8988T (cell line): Measurements from ENCODE around the gene CCM2.
"Not testable (repeated sequence)": the region's sequence is repeated elsewhere in the genome, so short reads cannot be mapped to it uniquely, and the experiment has no call there.

Experiments
- DNase-seq: peaks from one replicate; pipeline ENCODE4 v3.0.0; 2011

CCM2 gene

DNA sequence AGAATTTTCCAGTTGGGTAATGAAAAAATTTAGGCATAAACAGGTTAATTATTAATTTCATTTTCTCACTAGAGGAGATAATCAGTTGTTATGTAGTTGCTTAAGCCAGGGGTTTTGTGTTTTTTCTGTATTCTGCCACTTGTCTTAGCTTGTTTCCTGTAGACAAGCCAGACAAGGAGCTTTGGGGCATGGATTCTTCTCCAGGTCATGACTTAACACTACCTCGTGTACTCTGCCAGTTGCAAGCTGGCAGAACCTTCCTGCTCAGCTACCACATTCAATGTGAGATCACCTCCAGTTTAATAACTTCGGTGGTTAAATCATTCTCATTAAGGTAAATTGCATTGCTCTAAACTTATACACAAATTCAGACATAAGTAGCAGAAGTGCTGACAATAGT lies 1.8 kb downstream of the CCM2 start:
- no peak for DNase-seq

DNA sequence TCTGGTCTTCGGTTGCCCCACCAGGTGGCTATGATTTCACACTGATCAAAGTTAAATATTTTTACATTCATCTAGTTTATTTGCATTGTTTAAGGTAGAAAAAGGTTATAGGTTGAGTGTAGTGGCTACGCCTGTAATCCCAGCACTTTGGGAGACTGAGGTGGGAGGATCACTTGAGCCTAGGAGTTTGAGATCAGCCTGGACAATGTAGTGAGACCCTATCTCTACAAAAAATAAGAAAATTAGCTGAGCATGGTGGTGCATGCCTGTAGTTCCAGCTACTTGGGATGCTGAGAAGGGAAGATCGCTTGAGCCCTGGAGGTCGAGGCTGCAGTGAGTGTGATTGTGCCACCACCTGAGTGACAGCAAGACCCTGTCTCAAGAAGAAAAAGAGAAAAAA lies 3.8 kb downstream of the CCM2 start:
- DNase-seq: no peak

DNA sequence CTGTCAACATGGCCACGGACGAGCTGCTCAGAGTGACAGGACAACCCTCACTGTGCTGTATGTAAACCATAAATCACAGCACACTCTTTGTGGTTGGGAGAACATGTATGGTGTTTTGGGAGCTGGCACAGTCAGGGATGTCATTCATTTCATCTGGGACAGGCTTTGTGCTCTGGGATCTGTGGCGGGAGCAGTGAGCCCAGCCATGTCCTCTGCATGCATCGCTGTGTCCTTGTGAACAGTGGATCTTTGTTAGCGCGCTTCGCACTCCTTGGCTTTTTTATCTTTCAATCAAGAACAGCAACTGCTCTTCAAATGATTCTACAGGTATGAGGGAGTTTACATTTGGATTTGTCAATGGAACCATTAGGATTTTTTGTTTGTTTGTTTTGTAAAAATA lies 7.1 kb downstream of the CCM2 start:
- no peak for DNase-seq

DNA sequence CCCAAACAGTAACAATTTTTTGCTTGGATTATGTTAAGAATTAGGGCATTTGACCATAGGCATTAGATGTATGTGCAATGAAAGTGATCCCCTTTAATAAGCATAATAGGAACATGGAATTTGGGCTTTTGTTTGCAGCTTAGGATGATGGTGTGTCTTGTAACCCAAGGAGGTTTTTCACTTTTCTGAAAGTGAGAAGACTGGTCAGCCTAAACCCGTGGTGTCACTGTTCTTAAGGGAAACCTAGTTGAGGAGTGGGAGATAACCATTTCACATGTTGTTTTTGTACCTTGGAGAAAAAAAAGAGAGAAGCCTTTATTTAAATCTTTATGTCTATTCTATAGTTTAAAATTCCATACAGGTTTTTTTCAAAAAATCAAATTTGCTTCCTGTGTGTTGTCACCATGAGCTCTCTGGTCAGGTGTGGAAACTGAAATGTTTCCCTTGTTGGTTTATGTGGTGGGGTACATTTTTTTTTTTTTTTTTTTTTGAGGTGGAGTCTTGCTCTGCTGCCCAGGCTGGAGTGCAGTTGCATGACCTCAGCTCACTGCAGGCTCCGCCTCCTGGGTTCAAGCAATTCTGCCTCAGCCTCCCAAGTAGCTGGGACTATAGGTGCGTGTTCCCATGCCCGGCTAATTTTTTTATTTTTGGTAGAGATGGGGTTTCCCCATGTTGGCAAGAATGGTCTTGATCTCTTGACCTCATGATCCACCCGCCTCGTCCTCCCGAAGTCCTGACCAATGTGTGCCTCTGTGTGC lies 7.7 kb downstream of the CCM2 start:
- no peak for DNase-seq

DNA sequence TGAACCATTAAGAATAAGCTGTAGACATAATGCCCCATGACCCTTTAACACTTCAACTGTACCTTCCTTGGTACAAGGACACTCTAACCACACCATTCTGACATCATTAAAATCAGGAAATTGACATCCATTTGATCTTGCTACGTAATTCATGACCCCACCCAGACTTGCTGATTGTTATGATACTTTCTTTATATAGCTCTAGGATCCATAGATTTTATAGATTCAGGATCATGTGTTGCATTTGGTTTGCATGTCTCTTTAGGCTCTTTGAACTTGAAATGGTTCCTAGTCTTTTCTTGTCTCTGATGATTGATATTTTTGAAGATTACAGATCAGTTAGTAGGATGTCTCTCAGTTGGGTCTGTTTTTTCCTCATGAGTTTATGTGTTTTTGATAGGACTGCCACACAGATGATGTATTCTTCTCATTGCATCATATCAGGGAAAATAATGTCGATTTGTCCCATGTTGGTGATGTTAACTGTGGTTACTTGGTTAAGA lies 13.5 kb downstream of the CCM2 start:
- no peak for DNase-seq

DNA sequence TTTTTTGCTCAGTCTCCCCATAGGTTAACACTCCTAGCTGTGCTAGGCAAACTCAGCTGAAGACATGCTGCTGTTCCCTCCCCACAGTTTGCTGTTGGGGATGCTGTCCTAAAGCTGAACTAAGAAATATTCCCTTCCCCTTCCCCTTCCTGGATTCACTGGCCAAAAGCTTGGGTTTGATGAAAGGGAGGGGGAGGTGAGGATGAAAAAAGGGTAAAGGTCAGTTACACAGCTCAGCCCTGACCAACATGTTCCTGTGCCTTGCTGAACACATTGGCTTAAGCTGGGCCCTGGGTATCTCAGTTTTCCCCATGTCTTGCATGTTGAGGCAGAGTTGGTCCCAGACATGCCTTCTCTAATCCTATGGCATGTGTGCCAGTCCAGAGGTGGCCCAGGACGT lies 15.3 kb downstream of the CCM2 start:
- no peak for DNase-seq

DNA sequence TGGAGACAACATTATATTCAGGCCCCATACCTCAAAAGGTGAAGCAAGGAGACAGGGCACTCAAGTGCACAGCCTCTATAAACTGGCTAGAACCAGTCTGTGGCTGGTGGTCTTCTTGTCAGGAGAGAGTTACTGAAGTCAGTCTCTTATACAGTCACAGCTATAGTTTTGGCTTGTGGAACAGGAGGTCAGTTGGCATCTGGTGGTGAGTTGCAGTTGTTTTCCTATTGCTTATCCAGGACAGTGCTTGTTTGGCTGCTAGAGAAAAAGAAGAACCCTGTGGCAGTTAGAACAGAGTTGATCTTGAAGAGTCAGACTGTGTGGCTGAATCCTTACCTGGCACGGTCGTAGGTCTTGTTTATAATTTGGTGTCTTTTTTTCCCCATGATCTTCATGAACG lies 17.3 kb downstream of the CCM2 start:
- no peak for DNase-seq

DNA sequence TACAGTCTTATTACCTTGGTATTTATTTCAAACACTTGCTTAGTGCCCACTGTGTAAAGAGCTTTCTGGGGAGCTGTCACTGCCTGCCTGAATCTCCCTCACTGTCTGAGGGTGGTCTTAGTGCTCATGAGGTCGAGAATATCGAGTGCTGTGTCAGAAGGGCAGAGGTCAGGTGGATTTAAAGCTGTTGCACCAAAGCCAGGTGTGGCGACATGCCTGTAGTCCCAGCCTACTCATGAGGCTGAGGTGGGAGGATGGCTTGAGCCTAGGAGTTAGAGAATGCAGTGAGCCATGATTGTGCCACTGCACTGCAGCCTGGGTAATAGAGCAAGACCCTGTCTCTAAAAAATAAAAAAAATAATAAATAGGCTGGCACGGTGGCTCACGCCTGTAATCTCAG lies 20.9 kb downstream of the CCM2 start:
- DNase-seq: no peak

DNA sequence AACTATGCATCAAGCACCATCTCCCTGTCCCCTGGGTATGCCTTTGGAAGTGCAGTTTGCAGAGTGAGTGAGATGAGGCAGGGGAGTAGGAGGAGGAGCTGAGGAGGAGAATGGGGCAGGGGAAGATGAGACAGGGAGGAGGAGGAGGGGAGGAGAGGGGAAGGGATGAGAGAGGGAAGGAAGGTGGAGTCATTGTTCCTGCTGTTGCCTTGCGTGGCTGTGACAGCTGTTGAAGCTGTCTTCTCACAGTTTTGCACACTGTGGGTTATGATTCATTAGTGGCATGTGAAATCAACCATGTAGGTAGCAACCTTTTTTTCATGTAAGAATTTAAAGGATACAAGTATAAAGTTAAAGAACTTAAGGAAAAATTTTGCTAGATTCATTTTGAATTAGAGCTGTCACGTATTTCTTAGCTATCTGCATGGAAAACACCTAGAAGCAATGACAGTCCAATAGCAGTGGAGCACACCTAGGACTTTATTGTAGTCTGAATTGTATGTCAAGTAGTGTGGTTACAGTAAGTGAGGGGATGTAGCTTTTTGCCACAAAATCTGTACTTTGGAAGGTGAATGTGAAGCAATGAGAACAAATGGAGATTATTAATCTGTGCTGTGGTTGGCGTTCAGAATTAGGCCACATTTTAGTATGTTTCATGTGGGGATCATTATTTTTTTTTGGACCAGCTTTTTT lies 21.7 kb downstream of the CCM2 start:
- no peak for DNase-seq

DNA sequence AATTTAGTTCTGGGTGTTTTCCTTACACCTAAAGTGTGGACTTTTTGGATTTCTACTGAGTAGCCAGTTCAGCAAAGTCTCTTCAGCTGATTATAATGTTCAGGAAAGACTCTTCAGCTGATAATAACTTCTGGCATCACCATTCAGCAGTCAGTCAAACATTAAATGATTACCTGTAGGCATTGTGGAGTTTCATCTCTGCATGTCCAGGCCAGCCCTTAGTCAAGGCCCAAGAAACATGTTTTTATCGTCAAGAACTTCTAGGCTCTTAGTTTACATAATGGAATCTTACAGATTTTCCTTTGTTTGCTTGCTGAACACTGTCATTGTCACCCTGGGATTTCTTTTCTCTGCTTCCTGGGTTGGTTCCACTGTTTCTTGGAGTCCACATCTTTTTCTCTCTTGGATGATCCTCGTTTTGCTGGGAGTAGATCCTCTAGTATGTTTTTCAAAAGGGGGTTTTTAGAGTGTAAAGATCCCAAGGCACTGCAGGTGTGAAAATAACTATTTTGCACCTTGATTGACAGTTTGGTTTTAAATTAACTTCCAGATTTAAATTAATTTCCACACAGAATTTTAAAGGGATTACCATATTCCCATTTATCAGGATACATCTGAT lies 24.2 kb downstream of the CCM2 start:
- DNase-seq: no peak

DNA sequence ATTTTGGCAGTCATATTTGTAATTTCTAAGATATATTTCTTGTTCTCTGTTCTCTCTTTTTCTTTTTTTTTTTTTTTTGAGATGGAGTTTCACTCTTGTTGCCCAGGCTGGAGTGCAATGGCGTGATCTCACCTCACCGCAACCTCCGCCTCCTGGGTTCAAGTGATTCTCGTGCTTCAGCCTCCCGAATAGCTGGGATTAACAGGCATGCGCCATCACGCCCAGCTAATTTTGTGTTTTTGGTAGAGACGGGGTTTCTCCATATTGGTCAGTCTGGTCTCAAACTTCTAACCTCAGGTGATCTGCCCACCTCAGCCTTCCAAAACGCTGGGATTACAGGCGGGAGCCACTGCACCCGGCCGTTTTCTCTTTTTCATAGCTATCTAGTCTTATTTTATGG lies 25.5 kb downstream of the CCM2 start:
- DNase-seq: not testable (repeated sequence)

DNA sequence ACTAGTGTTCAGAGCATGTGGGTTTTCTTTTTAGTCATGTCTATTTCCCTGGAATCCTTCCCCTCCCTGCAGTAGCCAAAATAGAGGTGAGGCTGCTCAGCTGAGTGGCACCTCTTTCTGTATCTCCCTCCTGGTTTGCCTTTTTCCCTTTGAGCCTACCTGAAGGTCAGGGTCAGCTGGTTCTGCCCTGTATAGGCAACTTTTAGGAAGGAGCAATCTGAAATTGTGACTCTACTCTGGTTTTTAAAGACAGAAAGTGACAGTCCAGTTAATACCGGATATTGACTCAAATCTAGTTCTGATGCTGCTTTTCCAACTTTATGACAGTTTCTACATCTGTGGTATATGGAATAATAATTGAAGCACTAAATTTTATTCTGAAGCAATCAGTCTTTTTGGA lies 26.0 kb downstream of the CCM2 start:
- DNase-seq: no peak

DNA sequence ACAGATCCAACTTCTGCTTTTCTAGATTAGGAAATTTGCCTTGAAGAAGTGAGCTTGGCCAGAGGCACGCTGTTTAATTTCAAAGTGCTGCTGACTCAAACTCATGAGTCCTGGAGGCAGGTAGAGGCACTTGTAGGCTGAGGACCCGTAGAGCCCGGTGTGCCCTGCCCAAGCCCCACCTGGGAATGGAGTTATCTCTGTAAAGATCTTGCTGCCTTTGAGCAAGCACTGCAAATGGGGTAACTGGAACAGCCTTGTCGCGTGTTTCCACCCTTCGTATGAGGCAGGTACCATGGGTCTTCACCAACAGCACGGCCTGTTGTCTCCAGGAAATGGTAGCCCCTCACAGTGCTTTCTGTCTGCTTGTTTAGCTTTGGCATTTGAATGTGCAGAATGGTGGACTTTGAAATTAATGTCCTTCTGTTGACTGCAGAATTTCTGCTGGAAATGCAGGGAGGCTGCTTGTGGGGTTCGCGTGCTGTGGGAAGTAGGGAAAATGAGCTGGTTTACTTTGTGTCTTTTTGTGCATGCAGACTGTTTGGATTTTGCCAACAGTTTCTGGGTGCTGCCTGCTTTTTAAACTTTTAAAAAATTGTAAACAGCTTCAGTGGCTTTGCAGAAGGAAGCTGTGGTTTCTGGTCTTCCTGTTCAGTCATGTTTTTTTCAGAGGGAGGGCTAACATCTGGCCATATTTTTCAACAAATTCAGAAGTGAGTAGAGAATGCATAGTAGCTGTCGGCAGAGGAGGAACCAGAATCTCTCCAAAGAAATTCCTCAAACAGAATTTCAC lies 27.2 kb downstream of the CCM2 start:
- DNase-seq: no peak

DNA sequence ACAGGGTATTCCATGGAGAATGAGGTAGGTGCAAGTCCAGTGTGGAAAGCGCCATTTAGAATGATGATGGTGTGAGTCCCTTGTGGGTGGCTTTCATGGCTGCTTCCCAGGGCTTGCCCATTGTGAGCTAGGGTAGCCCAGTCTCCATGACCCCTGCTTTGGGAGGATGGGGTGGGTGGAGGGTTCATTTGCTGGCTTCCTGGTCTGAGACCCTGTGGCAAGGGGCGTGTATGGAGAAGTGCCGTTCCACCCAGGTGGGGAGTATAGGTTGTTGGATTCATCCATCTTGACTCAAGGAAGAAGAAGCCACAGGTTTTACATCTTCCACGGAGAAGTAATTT lies 27.7 kb downstream of the CCM2 start:
- DNase-seq: no peak

DNA sequence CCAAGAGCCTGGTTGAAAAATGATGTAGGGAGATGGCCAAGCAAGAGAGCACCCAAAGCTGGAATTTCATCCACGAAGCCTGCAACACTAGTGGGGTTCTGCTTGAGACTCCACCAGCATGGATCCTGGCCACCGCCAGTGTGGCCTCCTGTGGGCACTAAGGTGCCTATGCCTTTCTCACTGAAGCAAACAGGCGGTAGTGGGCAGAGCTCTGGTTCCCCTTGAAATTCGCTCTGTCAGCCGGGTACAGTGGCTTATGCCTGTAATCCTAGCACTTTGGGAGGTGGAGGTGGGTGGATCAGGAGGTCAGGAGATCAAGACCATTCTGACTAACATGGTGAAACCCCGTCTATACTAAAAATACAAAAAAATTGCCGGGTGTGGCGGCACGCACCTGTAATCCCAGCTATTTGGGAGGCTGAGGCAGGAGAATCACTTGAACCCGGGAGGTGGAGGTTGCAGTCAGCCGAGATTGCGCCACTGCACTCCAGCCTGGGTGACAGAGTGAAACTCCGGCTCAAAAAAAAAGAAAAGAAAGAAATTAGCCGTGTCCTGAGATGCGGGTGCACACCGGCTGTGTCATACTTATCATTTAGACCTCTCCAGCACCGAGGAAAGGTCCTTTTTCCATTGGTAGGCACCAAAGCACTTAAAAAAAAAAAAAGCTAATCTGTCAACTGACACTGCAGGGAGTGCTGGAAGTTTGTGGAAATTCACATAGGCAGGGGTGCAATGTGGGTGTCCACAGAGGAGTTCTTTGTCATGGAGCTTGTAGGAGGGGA lies 28.3 kb downstream of the CCM2 start:
- no peak for DNase-seq

DNA sequence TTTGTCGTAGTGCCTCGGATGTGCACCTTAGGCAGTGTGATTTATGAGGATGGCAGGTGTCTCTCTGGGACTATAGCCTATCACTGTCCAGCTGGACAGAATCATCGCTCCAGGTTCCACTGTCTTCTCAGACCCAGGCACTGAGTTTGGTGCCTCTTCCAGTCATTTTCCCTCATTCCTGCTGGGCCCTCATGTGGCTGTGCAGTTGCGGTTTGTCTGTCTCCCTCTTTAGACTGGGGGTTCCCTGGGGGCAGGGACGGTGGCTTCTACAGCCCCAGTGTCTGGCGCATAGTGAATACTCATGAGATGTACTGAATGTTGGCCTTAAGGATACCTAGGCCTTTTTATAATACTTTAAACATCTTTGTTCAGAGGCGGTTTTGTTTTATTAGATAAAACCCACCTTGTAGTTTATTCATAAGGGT lies 28.9 kb downstream of the CCM2 start:
- DNase-seq: no peak

DNA sequence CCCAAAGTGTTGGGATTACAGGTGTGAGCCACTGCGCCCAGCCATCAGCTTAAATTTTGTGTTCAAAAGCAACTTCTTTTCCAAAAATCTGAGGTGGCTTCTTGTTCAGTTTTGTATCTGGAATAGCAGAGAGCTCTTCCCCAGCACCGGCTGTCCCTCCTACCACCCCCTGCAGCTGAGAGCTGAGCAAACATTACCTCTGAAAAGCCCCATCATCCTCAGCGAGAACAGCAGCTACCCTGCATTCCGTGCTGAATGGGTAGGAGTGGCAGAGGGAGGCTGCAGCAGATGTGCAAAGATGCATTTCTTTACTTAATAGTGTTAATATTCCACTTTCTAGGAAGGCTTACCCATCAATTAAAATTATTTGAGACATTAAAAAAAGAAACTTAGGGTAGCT lies 31.8 kb downstream of the CCM2 start:
- no peak for DNase-seq

DNA sequence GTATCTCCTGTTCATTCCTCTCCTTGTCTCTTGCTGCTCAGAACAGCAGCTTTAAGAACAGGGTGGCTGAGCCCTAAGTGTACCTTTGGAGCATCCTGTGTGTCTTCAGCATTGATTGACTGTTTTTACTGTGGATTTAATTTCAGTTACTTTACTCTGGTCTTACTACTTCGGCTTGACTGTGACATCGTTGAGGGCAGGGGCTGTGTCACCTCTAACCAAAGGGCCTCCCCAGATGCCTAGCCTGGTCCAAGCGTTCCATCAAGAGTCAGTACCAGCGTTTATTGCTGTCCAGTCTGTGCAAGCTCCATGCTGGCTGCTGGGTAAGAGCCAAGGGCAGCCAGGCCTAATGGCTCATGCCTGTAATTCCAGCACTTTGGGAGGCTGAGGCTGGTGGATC lies 32.4 kb downstream of the CCM2 start:
- no peak for DNase-seq

DNA sequence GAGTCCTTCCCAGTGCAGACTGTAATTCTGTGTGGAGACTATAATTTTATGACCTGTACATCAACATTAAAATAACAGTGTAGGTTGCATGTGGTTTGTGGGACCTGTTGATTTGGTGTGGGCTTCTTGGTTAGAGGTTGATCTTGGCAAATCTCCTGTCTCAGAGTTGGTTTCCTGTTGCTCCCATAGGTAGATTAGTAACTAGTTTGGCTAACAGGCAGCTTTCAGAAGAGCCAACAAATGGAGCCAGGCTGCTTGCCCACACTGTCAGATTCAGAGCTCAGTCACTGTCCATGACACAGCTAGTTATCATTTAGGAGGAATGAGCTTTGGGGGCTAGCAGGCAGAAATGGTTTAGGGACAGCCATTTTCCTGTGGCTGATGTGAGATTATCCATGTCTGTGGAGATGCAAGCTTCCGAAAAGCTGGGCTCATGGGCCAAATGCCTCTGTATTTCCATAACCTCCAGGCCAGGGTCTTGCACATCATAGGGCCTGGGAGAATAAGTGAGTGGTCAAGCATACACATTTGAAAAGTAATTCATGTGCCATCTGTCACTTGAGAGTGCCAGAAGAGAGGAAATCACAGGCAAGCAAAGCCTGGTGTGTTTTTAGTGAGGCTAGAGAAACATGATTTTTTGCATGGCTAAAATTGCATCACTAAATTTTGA lies 33.4 kb downstream of the CCM2 start:
- DNase-seq: no peak

DNA sequence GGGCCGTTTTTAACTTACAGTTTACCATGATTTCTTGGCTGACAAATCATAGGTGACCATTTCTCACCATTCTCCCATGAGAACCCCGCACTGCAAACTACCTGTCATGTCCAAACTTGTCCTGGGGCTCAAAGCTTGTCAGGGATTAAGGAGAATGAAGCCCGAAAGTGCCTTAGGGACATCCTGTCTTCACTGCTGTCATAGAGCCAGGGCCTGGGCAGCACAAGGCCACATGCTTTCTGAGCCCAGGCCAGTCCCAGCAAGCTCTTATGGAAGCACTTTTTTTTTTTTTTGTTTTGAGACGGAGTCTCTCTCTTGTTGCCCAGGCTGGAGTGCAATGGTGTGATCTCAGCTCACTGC lies 33.9 kb downstream of the CCM2 start:
- DNase-seq: no peak

DNA sequence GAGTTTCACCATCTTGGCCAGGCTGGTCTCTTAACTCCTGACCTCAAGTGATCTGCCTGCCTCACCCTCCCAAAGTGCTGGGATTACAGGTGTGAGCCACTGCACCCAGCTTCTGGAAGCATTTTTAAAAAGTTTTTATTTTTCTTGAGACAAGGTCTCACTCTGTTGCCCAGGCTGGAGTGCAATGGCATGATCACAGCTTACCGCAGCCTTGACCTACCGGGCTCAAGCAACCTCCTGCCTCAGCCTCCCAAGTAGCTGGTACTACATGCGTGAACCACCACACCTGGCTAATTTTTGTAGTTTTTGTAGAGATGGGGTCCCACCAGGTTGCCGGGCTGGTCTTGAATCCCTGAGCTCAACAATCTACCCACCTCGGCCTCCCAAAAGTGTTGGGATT lies 34.7 kb downstream of the CCM2 start:
- DNase-seq: not testable (repeated sequence)

DNA sequence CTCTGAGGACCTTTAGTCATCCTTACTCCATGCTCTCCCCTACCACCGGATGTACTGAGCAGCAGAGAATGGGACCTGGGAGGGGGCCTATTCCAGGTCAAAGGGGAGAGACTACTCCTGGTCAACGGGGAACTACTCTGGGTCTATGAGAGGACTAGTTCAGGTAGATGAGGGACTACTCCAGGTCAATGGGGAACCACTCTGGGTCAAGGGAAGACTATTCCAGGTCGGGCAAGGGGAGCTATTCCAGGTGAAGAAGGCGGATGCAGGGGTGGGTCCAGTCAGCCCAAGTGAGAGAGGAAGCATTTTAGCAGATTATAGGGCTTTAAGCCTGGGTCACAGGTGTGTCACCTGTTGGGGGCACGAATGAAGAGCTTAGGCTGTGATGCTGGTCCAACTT lies 35.4 kb downstream of the CCM2 start:
- DNase-seq: no peak
